Gastroesophageal sphincter (tissue), 3 donors: ENCODE measurements around the gene PTK7.

Experiments
- CTCF ChIP-seq, 4 experiments: fragments of 200-600 bp in 2 of 4; fragments of 450-650 bp in 2 of 4; sonication (generic) in 1 of 4; IDR thresholded peaks; one replicate each; pipeline ENCODE4 v1.5.1; 2017 to 2019; ENCODE audit warnings: antibody characterized with exemption in 4 of 4, mild to moderate bottlenecking in 2 of 4, moderate library complexity in 2 of 4
- EP300 ChIP-seq: sonication (generic); formaldehyde crosslinking; IDR thresholded peaks from one replicate; pipeline ENCODE4 v1.6.1; 2017; ENCODE audit warnings: antibody characterized with exemption, mild to moderate bottlenecking
- POLR2A ChIP-seq, 2 donors: fragments of 450-650 bp; IDR thresholded peaks; one replicate each; pipeline ENCODE4 v1.6.1; 2017; ENCODE audit warnings: antibody characterized with exemption in 2 of 2, mild to moderate bottlenecking in 2 of 2, moderate library complexity in 1 of 2

GRCh38 chr6:43034190-43034525 lies 42.0 kb upstream of the PTK7 start:
- TF ChIP-seq POLR2A (IDR thresholded peaks at IDR 0.05) (no peak), CTCF (IDR thresholded peaks at IDR 0.05) (no peak), EP300 (no peak)
